Central memory CD4-positive, alpha-beta T cell (primary cell): ENCODE measurements around the gene VEZF1.

Experiments
- DNase-seq: peaks from one replicate; pipeline ENCODE4 v3.0.0; 2022

The VEZF1 gene

DNA sequence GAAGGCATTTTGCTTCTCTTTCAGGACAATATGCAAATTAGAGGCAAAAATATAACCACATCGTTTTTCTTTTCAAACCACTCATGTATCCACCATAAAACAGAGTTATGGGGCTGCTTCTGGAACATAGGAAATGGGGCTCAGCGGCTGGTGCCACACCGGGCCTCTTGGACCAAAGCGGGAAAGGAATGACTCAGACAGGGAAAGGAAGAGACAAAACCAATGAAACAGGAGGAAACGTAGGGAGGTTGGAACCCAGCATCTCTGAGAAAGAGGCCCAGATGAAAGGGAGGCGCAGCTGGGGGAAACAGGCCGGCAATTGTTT, 61.4 kb downstream of the VEZF1 start:
- DNase-seq, result no peak

DNA sequence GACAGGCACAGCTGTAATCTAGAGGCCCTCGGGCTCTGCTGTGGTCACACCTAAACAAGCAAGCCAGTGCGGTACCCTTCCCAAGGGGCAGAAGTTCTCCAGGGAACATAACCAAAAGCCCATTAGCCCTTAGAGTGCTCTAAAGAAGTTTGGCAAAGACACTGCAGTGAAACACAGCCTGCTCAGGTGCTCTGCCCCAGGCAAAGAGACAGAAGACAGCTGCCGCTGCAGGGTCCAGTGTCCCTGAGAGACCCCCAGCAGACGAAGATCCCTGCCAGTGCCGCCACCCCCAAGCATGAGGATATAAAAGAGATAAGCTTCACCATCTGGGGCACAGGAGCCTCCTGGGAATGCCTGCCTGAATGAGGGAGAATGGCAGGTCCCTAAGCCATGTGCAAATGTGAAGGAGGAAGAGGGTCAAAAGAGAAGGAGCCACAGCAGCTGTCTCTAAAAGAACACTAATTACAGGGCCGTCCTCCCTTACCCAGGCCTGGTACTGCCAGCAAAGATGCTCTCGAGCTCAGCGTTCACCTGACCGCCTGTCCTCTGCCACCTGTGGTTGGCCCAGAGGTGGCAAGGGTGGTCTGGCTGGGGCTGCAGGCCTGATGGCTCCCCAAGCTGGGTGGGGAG, 62.6 kb downstream of the VEZF1 start:
- no peak for DNase-seq

DNA sequence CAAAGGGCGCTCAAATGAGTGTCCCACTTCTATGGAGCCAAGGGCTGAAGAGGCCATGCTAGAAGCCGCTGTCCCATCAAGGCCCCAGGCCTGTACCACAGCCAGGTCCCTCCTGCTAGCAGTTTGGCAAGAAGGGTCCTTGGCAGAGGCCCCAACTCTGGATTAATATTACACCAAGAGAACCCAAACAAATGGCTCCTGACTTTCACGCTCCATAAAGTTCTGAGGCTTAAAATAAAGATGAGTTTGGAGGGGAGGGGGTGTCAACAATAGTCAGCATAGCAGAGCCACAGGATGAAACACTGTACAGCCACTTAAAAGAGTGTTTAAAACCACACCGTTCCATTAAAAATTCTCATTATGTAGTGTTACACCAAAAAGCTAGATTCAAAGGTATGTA, 63.4 kb downstream of the VEZF1 start:
- no peak for DNase-seq
